Mesodermal cell (in vitro differentiated cells): Measurements from ENCODE around the gene CARNS1. TPM values are rescaled to one million over a fixed set of nuclear protein-coding genes. Genes with fewer than 3 reads are reported as not detected.

Experiments used
- H3K27ac ChIP-seq: 2 replicates; pipeline ENCODE4 v1.7.0; 2013; ENCODE audit warnings: mild to moderate bottlenecking, low read depth, low read length, moderate library complexity; ENCODE audit not compliant: severe bottlenecking
- H3K36me3 ChIP-seq: 2 replicates; pipeline ENCODE4 v1.7.1; 2013; ENCODE audit warnings: mild to moderate bottlenecking, low read length, moderate library complexity; ENCODE audit not compliant: control insufficient read depth, insufficient read depth
- H3K4me1 ChIP-seq: one replicate; pipeline ENCODE4 v1.7.1; 2013; ENCODE audit warnings: mild to moderate bottlenecking, low read length; ENCODE audit not compliant: insufficient read depth, control insufficient read depth, poor library complexity, severe bottlenecking
- H3K4me3 ChIP-seq: 2 replicates; pipeline ENCODE4 v1.7.0; 2013; ENCODE audit warnings: low read length, control low read depth, mild to moderate bottlenecking; ENCODE audit not compliant: insufficient read depth, poor library complexity, severe bottlenecking; ENCODE audit errors: extremely low read depth
- H3K9me3 ChIP-seq: 2 replicates; pipeline ENCODE4 v1.7.1; 2013; ENCODE audit warnings: mild to moderate bottlenecking, low read length, moderate library complexity; ENCODE audit not compliant: control insufficient read depth
- WGBS, 2 experiments: methylation state at CpG; one replicate each; pipeline ENCODE4 v1.1.5; 2013; ENCODE audit warnings: missing lambda C conversion rate in 2 of 2; ENCODE audit not compliant: insufficient coverage in 2 of 2; 5-methylcytosine and 5-hydroxymethylcytosine counted together
- polyA plus RNA-seq, 2 experiments: library from polyadenylated mRNA; stranded (reverse); fragments of 50-300 nt; gene quantifications; one replicate each; pipeline ENCODE4 v1.2.3, GENCODE V29; 2013

Gene CARNS1, protein sequence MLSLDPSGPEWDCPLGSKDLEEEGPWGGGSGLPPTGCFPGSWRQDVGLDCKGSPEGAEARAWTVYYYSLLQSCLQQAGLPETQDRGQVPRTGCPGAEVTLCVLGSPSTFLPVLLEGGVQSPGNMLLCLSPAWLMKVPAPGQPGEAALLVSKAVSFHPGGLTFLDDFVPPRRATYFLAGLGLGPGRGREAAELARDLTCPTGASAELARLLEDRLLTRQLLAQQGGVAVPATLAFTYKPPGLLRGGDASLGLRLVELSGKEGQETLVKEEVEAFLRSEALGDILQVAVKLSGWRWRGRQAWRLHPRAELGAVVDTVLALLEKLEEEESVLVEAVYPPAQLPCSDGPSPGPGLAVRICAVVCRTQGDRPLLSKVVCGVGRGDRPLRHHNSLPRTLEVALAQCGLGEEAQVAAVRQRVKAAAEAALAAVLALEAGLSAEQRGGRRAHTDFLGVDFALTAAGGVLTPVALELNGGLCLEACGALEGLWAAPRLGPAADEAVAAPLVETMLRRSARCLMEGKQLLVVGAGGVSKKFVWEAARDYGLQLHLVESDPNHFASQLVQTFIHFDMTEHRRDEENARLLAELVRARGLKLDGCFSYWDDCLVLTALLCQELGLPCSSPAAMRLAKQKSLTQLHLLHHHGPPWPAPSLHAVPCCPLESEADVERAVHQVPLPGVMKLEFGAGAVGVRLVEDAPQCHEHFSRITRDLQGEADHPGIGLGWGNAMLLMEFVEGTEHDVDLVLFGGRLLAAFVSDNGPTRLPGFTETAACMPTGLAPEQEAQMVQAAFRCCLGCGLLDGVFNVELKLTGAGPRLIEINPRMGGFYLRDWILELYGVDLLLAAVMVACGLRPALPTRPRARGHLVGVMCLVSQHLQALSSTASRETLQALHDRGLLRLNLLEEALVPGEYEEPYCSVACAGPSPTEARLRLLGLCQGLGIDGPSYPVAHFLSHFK
- polyA plus RNA-seq (2013, experiment 1 of 2), result 0.11 TPM
- polyA plus RNA-seq (2013, experiment 2 of 2), result 0.20 TPM

DNA sequence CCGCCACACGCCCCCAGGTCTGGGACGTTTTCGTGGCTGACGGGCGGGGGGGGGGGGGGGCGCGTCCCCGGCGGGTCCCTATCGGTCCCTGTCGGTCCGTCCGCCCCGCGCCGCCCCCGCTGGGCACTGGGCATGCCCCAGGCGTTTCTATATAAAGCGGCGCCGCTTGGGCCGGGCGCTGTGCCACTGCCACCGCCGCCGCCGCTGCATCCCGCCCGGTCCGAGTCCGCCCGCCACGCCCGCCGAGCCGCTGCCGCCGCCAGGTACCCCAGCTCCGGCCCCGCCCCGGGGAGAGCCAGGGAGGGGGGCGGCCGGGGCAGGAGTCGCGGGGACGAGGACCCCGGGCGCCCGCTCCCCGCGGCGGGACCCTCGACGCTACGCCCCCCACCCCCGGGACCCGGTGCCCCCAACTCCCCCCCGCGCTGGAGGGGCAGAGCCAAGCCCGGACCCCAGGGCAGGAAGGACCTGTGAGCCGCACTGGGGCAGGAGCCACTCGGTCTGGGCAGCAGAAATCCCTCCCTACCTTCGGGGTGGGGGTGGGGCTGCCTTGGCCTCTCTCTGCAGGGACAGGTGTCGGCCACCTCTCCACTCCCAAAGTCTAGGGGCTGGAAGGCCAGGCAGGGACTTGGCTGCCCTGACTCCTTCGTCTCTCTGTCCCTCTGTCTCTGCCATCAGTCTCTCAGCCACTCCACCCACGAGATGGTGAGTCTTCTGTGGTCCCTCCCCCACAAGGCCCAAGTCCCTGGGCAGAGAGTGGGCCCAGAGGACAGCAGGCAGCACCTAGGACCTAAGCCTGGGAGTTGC lies at the start of gene CARNS1:
CARNS1 (plus strand) TSS at position 178 of the 804 bp plus-strand sequence; CDS start at position 700, 522 bp downstream.
- no peaks in the 10 kb centered on the region for H3K36me3 ChIP-seq
- no peak within 1 kb of the TSS for H3K4me3 ChIP-seq
- H3K9me3 ChIP-seq, result no peaks in the 10 kb centered on the region
- 8 to 11% methylated on average over 25 to 38 of the region's 67 CpGs for WGBS, 2 experiments
- no peak within 1 kb of the TSS for H3K27ac ChIP-seq
- H3K4me1 ChIP-seq, result peaks cover 10% of the 10 kb centered on the region

DNA sequence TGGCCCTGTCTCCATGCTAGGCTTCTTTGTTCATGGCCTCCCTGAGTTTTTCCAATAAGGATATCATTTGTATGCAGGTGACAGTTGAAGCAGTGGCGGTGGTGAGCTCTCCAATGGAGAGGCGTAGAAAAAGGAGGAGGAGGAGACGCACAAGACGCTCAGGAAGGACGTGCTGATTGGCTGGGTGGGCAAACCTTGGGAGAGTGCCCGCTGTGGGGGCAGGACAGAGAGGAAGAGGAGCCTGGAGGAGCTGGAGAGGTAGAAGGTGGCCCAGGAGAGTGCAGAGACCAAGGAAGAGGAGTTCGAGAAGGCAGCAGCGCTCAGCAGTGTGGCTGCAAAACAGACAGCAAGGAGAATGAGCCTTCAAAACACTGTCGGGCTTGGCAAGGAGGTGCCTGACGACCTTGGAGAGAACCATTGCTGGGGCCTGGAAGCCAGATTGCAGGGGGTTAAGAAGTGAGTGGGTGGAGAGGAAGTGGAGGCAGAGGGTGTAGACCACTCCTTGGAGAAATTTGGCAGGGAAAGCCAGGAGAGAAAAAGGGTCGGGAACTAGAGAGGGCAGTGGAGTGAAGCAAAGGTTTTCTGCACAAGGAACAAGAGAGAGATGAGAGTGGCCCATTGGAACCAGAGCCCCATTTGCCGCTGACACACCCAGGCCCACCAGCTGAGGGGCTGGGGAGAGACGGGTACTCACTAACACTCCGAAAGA lies 49.6 kb upstream of the CARNS1 start:
- Histone ChIP-seq H3K4me1 (peaks cover 16% of the 10 kb centered on the region), H3K36me3 (peaks cover 13% of the 10 kb centered on the region), H3K4me3 (no peak overlapping the region), H3K9me3 (no peaks in the 10 kb centered on the region), H3K27ac (no peak overlapping the region)
- 77 to 78% methylated on average over 13 to 14 of the region's 14 CpGs for WGBS, 2 experiments

DNA sequence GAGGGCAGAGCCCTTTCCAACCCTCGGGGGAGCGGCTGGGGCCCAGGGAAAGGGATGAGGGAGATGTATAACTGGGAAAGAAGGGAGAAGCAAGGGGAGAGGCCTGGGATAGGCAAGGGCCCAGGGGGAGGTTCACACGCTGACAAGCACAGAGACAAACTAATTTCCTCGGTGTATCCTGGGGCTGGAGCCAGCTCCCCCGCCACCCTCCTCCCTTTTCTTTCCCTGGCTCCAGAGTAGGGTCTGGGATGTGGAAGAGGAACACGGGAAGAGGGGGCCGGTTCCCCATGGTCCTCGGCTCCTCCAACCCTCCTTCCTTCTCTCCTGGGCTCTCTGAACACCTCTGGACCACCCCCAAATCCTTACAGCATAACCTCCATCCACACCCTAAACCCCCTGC lies 48.9 kb upstream of the CARNS1 start:
- Histone ChIP-seq H3K36me3 (peaks cover 13% of the 10 kb centered on the region), H3K4me1 (peaks cover 23% of the 10 kb centered on the region), H3K9me3 (no peaks in the 10 kb centered on the region), H3K27ac (no peak overlapping the region), H3K4me3 (no peak overlapping the region)
- 96 to 100% methylated on average over 2 to 4 of the region's 8 CpGs for WGBS, 2 experiments

DNA sequence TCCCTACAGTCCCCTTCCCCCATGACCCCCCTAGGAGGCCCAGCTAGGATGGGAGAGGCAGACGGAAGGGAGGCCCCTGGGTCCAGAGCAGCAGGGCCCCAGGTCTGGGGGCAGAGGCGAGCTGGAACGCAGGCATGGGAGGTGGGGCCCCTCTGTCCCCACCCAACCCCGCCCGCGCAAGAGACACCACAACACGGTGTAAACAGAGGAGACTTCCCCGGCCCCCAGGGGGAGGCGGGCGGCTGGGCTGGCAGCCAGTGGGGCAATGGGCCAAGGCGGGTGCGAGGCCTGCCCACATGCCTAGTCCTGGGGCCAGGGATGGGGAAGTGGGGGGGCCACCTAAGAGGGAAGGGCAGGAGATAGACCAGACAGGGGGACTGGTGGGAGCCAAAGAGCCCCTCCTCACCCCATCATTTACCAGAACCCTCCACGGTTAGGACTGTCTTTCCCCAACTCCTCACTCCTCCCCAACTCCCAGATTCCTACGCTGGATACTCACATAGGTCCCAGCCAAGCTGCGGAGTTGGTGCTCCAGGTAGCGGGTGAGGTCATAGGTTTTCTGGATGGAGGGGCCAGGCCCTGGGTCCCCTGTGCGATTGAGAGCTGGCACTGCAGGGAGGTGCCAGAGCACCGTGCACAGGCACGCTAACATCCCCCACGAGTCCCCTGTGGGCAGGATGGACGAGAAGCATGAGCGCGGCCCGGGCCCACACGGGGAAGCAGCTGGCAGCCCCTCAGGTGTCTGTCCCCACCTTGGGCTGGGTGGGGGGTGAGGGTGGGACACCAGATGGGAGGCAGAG lies 48.3 kb upstream of the CARNS1 start:
- H3K9me3 ChIP-seq, result no peaks in the 10 kb centered on the region
- peaks cover 29% of the 10 kb centered on the region for H3K4me1 ChIP-seq
- WGBS, 2 experiments, result 92 to 94% methylated on average over 21 to 24 of the region's 25 CpGs
- H3K4me3 ChIP-seq, result no peak overlapping the region
- peaks cover 13% of the 10 kb centered on the region for H3K36me3 ChIP-seq
- H3K27ac ChIP-seq, result no peak overlapping the region

DNA sequence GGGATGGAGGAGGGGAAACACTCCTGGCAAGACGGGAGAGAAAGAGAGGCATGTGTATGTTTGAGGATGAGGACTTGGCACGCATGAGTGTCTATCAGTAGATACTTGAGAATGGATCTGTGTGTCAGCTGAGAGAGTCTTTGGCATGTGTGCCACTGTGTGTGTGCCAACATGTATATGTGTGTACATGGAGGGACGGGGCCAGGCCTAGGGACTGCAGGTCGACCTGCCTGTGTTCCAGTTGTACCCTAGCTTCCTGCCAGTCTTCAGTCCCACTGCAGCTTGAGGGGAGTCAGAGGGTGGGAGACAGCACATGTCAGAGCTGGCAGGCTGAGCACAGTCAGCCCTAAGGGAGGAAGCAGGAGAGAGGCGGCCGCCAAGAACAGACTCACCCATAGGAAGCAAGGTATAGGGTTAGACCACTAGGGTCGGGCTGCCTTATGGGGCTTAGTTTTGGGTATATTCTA lies 47.7 kb upstream of the CARNS1 start:
- Histone ChIP-seq H3K4me3 (no peak overlapping the region), H3K4me1 (peaks cover 29% of the 10 kb centered on the region), H3K9me3 (no peaks in the 10 kb centered on the region), H3K27ac (no peak overlapping the region), H3K36me3 (peaks cover 13% of the 10 kb centered on the region)
- WGBS, 2 experiments, result 87 to 92% methylated on average over 6 to 7 of the region's 7 CpGs

DNA sequence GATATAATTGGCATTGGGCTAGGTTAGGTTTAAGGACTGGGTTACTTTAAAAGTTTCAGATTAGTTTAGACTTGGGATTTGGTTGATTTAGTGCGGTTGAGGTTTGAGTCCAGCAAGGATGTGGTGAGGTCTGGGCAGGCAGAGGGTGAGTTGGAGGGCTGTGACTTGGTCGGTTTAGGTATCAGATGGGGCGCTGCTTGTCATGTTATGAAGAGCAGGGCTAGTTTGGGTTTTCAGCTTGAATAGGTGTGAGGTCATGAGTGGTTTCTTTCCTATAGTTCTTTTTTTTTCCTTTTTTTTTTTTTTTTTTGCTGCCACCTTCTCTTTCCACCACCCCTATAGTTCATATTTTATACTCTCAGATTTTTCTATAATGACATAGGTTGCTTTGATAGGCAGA lies 46.9 kb upstream of the CARNS1 start:
- Histone ChIP-seq H3K4me3 (no peak overlapping the region), H3K9me3 (no peaks in the 10 kb centered on the region), H3K4me1 (peaks cover 31% of the 10 kb centered on the region), H3K27ac (no peak overlapping the region), H3K36me3 (peaks cover 13% of the 10 kb centered on the region)
- 100% methylated on average over 1 of the region's 3 CpGs for WGBS, 2 experiments

DNA sequence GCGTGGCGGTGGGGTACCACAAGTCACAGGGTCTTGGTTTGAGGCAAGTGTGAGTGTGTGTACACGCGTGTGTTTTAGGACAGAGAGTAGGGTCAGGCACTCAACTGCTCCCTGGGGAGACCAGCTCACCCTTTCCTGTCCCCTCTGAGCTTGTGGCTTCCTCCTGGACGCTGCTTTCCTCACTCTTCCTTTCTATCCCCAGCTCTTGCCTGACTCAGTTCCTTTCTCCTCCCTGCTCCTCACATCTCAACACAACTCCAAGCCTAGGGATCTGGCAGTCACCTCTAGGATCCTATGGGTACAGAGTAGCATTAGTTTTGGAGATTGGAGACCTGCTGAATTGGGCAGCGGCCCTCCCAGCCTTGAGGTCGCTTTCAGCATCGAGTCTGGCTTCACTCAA lies 46.2 kb upstream of the CARNS1 start:
- 96 to 99% methylated on average over 7 to 8 of the region's 8 CpGs for WGBS, 2 experiments
- peaks cover 31% of the 10 kb centered on the region for H3K4me1 ChIP-seq
- H3K9me3 ChIP-seq, result no peaks in the 10 kb centered on the region
- peak overlapping the region; percentile 81 for H3K27ac ChIP-seq
- peaks cover 12% of the 10 kb centered on the region for H3K36me3 ChIP-seq
- no peak overlapping the region for H3K4me3 ChIP-seq

DNA sequence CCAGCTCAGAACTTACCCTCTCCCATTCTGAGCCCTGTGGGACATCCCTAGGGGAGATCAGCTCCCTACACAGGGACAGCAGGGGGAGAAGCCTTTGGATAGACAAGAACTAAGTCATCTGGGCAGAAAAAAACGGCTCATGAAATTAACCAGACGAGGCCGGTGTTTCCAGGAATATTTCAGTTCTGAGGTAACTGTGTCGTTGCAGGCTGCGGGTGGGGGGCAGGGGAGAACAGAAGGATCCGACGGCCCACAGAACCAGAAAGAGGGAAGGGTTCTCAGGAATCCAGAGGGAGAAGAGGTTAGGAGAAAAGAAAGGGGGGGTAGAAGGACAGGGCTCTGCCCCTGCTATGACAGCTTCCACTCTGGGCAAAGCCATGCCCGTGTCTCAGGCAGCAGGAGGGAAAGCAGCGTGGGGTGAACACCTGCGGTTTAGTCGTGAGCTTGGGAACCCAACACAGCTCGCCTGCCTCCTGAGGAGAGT lies 45.6 kb upstream of the CARNS1 start:
- H3K4me1 ChIP-seq, result peaks cover 37% of the 10 kb centered on the region
- peaks cover 6% of the 10 kb centered on the region for H3K36me3 ChIP-seq
- peak overlapping the region; percentile 81 for H3K27ac ChIP-seq
- H3K9me3 ChIP-seq, result no peaks in the 10 kb centered on the region
- WGBS, 2 experiments, result 68 to 79% methylated on average over 12 of the region's 12 CpGs
- no peak overlapping the region for H3K4me3 ChIP-seq

DNA sequence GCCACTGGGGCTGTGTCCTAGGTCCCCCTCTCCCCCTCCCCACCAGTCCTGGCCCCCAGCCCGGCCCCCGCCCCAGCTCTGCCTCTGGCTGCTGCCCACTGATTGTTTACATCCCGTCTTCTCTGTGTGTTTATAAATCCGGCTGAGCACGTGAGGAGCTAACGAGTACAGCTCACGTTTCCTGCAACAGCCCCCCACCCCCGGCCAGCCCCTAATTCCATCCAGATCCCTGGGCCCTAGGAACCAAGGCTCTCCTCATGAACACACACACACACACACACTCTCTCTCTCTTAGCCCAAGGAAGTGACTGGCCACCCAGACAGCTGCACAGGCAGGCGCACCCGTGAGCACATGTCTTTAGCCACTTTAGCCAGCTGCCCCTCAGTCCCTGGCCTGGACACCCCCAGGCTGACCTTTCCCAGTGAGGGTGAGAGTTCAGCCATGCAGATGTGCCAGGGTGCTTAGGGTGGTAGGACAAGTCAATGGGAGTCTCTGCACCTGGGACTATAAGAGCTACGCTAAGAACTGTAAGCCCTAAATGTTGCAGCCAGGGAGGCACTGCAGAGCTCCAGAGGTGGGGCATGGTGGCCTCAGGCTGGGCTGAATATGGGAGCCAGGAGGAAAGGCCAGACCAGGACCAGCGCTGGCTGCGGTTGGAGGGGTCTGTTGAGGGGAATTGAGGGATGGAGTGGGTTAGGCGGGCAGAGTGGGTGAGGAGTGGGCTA lies 45.0 kb upstream of the CARNS1 start:
- WGBS, 2 experiments, result 67 to 69% methylated on average over 10 to 12 of the region's 14 CpGs
- H3K4me1 ChIP-seq, result peaks cover 38% of the 10 kb centered on the region
- peak overlapping the region; percentile 81 for H3K27ac ChIP-seq
- no peaks in the 10 kb centered on the region for H3K36me3 ChIP-seq
- H3K4me3 ChIP-seq, result no peak overlapping the region
- no peaks in the 10 kb centered on the region for H3K9me3 ChIP-seq
